ENCODE measurements around the gene CROCC2. TPM values are rescaled to one million over a fixed set of nuclear protein-coding genes. Genes with fewer than 3 reads are reported as not detected.

CROCC2 gene
- polyA plus RNA-seq = not detected

GRCh38 chr2:240906141-240906910 lies at the start of gene CROCC2:
Gene CROCC2, plus strand, starts transcription at chr2:240906336. Its CDS starts 178 bp downstream, at chr2:240906514.
- Mint-ChIP-seq H3K36me3 (no peaks in the 10 kb centered on the region), H3K4me3 (no peak within 1 kb of the TSS), H3K4me1 (peaks cover 0 to 5% (median 0%) of the 10 kb centered on the region in 3 donors)

GRCh38 chr2:240857039-240858008 lies 48.8 kb upstream of the CROCC2 start:
- peaks cover 0 to 2% (median 0%) of the 10 kb centered on the region in 3 donors for H3K4me1 Mint-ChIP-seq
- H3K9me3 Mint-ChIP-seq = peaks cover 0 to 5% (median 1%) of the 10 kb centered on the region in 3 donors
- H3K27ac Mint-ChIP-seq = no peak overlapping the region
- peaks cover 8% of the 10 kb centered on the region for H3K27me3 Mint-ChIP-seq
- H3K4me3 Mint-ChIP-seq = no peak overlapping the region
- no peaks in the 10 kb centered on the region for H3K36me3 Mint-ChIP-seq

More at GRCh38 chr2:240906141-240906910, at the start of gene CROCC2:
- Mint-ChIP-seq H3K9me3 (no peaks in the 10 kb centered on the region), H3K27me3 (peaks cover 3% of the 10 kb centered on the region), H3K27ac (no peak within 1 kb of the TSS)

GRCh38 chr2:240858321-240858720 lies 47.8 kb upstream of the CROCC2 start:
- Mint-ChIP-seq H3K4me1 (peaks cover 0 to 2% (median 0%) of the 10 kb centered on the region in 3 donors), H3K27ac (no peak overlapping the region), H3K4me3 (no peak overlapping the region), H3K27me3 (peaks cover 8% of the 10 kb centered on the region), H3K36me3 (no peaks in the 10 kb centered on the region), H3K9me3 (peaks cover 0 to 5% (median 1%) of the 10 kb centered on the region in 3 donors)

DNA sequence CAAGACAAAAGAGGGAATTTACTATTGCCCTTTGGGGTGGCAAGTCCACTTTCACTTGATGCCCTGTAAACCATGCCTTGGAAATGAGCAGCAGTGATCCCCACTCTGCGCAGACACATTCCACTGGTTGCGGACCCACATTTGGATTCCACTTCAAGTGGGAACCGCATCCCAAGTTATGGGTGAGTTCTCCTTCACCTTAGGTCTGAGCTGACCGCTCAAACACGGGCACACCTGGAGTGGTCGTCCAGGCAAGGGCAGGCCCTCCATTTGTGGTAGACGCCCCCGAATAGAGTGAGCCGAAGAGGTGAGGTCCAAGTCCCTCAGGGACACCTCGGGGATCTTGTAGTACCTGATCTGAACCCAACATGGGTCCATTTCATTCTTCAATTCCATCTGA lies 47.3 kb upstream of the CROCC2 start:
- Mint-ChIP-seq H3K27ac (no peak overlapping the region), H3K4me3 (no peak overlapping the region), H3K4me1 (peaks cover 0 to 2% (median 0%) of the 10 kb centered on the region in 3 donors), H3K27me3 (peaks cover 8% of the 10 kb centered on the region), H3K36me3 (no peaks in the 10 kb centered on the region), H3K9me3 (peaks cover 0 to 5% (median 1%) of the 10 kb centered on the region in 3 donors)

DNA sequence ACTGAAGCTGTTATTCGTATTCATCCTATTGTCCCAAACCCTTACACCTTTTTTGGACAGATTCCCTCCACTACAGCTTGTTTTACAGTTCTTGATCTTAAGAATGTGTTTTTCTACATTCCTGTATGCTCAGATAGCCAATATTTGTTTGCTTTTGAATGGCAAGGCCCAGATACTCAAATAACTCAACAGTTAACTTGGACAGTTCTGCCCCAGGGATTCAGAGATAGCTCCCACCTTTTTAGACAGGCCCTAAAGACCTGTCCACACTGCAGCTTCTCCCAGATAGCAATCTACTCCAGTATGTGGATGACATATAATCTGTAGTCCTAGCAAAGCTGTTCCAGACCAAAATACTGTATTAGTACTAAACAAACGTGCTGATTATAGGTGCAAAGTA lies 44.6 kb upstream of the CROCC2 start:
- H3K27ac Mint-ChIP-seq = no peak overlapping the region
- peaks cover 8% of the 10 kb centered on the region for H3K27me3 Mint-ChIP-seq
- no peaks in the 10 kb centered on the region for H3K36me3 Mint-ChIP-seq
- H3K4me3 Mint-ChIP-seq = no peak overlapping the region
- no peaks in the 10 kb centered on the region for H3K9me3 Mint-ChIP-seq
- H3K4me1 Mint-ChIP-seq = no peaks in the 10 kb centered on the region

DNA sequence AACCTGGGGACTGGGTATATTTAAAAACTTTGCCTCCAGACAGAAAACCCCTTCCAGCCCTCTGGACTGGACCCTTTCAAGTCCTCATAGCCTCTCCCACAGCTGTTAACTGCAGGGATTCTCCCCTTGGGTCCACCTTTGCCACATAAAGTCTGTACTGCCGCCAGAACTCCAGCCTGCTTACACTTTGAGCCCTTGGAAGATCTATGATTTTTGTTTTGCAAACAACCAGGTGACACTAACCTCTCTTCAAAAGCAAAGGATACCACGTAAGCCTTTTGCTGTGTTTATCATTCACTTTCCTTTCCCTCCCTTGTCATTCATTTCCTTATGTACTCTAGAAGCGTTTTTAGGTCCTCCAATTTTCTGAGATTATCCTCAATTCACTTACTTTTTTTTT lies 41.7 kb upstream of the CROCC2 start:
- no peaks in the 10 kb centered on the region for H3K4me1 Mint-ChIP-seq
- H3K27ac Mint-ChIP-seq = no peak overlapping the region
- H3K9me3 Mint-ChIP-seq = no peaks in the 10 kb centered on the region
- H3K36me3 Mint-ChIP-seq = no peaks in the 10 kb centered on the region
- peaks cover under 1% of the 10 kb centered on the region for H3K27me3 Mint-ChIP-seq
- H3K4me3 Mint-ChIP-seq = no peak overlapping the region

DNA sequence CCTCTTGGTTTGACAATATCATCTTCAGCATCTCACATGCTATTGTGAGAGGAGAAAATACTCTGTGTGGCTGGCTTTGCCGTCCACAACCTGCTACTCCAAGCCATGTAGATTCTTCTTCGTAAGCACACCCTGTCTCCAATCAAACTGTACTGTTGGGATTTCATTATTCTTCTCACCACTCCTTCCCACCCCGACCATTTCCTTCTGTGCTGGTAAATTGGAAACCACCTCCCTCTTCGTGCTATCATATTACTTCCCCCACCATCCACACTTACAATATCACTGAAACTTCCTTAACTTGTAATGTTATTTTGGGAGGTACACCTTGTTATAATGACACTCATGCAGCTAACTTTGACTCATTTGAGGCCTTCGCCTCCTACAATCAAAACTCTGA lies 40.7 kb upstream of the CROCC2 start:
- Mint-ChIP-seq H3K4me1 (no peaks in the 10 kb centered on the region), H3K36me3 (no peaks in the 10 kb centered on the region), H3K4me3 (no peak overlapping the region), H3K9me3 (no peaks in the 10 kb centered on the region), H3K27me3 (no peaks in the 10 kb centered on the region), H3K27ac (no peak overlapping the region)

DNA sequence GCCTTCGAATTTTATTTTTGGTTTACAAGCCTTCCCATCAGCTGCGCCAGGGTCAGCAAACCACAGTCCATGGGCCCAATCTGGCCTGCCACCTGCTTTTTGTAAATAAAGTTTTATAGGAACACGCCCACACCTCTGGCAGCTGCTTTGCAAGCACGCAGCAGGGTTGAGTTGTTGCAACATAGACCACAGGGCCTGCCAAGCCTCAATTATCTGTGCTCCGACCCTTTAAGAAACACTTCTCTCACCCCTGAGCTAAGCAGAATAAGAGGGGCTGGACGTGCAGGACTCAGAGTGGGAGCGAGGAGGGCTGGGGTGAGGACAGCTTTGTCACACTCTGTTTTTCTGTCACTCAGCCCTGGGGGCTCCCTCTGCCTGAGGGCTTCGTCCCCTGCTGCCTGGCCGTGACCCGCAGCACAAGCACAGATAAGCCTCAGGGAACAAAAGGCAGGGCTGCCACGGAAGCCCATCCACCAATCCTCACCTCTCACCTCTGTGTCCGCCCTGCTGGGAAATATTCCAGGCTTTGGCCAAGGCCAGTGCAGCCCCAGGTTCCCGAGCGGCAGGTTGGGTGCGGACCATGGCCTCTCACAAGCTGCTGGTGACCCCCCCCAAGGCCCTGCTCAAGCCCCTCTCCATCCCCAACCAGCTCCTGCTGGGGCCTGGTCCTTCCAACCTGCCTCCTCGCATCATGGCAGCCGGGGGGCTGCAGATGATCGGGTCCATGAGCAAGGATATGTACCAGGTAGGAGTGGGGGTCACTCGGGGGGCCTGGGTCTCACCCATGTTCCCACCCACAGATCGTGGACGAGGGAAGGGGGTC lies 37.6 kb upstream of the CROCC2 start, which contains the start of gene AGXT:
Gene AGXT (plus strand): TSS at position 539 of the 823 bp plus-strand sequence. CDS start 42 bp downstream, at position 581.
- H3K36me3 Mint-ChIP-seq = no peaks in the 10 kb centered on the region
- H3K9me3 Mint-ChIP-seq = no peaks in the 10 kb centered on the region
- H3K27ac Mint-ChIP-seq = no peak within 1 kb of the TSS
- peaks cover 2% of the 10 kb centered on the region for H3K27me3 Mint-ChIP-seq
- H3K4me1 Mint-ChIP-seq = no peaks in the 10 kb centered on the region
- no peak within 1 kb of the TSS for H3K4me3 Mint-ChIP-seq

GRCh38 chr2:240869109-240869955 lies 36.8 kb upstream of the CROCC2 start:
- Mint-ChIP-seq H3K27me3 (peaks cover 2% of the 10 kb centered on the region), H3K4me1 (no peaks in the 10 kb centered on the region), H3K36me3 (no peaks in the 10 kb centered on the region), H3K27ac (no peak overlapping the region), H3K9me3 (no peaks in the 10 kb centered on the region), H3K4me3 (no peak overlapping the region)

DNA sequence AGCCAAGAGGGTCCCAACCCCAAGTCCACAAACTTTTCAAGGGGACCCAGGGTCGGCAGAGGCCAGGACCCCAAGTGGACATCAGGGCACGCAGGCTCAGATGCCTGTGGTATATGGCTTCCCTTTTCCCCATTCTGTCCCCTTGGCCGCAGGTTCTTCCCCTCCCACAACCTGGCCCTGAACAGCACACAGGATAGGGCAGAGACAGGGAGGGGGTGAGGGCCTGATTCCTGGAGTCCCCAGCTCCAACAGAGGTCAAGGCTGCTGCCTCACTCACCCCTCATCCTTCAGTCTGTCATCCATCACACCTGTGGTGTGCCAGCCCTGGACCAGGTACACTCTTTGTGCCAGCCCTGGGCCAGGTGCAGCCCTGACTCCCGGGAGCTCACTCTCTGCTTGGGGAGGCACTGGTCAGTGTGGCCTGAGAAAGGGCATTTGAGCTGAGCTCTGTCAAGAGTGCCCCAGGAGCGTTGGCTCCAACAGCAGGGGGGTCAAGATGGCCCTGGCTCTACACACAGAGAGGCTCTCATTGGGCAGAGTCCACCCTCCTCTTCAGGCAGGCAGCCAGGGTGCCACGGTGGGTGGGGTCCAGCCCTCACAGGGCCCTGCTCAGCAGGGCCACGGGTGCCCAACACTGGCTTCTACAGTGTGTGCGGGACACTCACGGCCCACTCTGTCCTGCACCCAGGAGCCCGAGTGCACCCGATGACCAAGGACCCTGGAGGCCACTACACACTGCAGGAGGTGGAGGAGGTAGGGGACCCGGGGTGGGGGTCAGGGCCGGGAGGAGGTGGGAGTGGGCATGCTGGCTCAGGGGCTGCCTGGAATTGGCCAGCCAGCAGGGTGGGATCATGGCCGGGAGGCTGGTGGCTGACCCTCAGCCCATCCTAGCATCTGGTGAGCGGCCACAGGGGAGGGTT lies 35.9 kb upstream of the CROCC2 start:
- Mint-ChIP-seq H3K4me3 (no peak overlapping the region), H3K36me3 (no peaks in the 10 kb centered on the region), H3K4me1 (no peaks in the 10 kb centered on the region), H3K27me3 (peaks cover 2% of the 10 kb centered on the region), H3K9me3 (no peaks in the 10 kb centered on the region), H3K27ac (no peak overlapping the region)

GRCh38 chr2:240871071-240871958 lies 34.8 kb upstream of the CROCC2 start:
- Mint-ChIP-seq H3K27me3 (peaks cover 2% of the 10 kb centered on the region), H3K4me3 (no peak overlapping the region), H3K27ac (no peak overlapping the region), H3K36me3 (no peaks in the 10 kb centered on the region), H3K9me3 (no peaks in the 10 kb centered on the region), H3K4me1 (no peaks in the 10 kb centered on the region)

- no peak overlapping the region for H3K27ac Mint-ChIP-seq
- peaks cover 2% of the 10 kb centered on the region for H3K27me3 Mint-ChIP-seq
- H3K4me3 Mint-ChIP-seq = no peak overlapping the region
- no peaks in the 10 kb centered on the region for H3K36me3 Mint-ChIP-seq
- H3K4me1 Mint-ChIP-seq = no peaks in the 10 kb centered on the region
- H3K9me3 Mint-ChIP-seq = no peaks in the 10 kb centered on the region
These were observed 33.6 kb upstream of the CROCC2 start for GRCh38 chr2:240872317-240873097.

Measured in IgD-negative memory B cell (primary cell).